ENCODE measurements around the gene KRTAP10-6. TPM values are rescaled to one million over a fixed set of nuclear protein-coding genes. Genes with fewer than 3 reads are reported as not detected.

Gene KRTAP10-6
- total and polyA plus RNA-seq, 2 donors (not counting 1 experiment from before 2014, with no cell fraction given): not detected

GRCh38 chr21:44637018-44637850 lies 44.9 kb upstream of the KRTAP10-6 start, which contains the start of gene KRTAP10-10:
Gene KRTAP10-10, plus strand, starts transcription at chr21:44637356. Its CDS starts 62 bp downstream, at chr21:44637418.
- H3K9me3 Mint-ChIP-seq (ENCODE audit: insufficient read depth): peaks cover 6% of the 10 kb centered on the region
- Histone ChIP-seq H3K79me2 (ENCODE audit: control insufficient read depth, insufficient read depth, low read length) (no peaks in the 10 kb centered on the region), H3K9ac (ENCODE audit: low read length) (no peak within 1 kb of the TSS), H3K27ac (ENCODE audit: low read length in 2 of 2) (no peak within 1 kb of the TSS), H3K4me3 (ENCODE audit: control extremely low read depth in 1 of 5, extremely low read depth in 1 of 5, insufficient read depth in 1 of 5, low read depth in 2 of 5, low read length in 4 of 5) (no peak within 1 kb of the TSS), H3K36me3 (replicated peaks in 1 of 2; ENCODE audit: control extremely low read depth in 1 of 2, control insufficient read depth in 1 of 2, extremely low read depth in 1 of 2, insufficient read depth in 2 of 2, low read length in 1 of 2) (no peaks in the 10 kb centered on the region), H3K4me1 (ENCODE audit: control insufficient read depth in 2 of 2, insufficient read depth in 2 of 2, low read length in 2 of 2) (no peaks in the 10 kb centered on the region), H2AFZ (ENCODE audit: insufficient read depth, low read depth, low read length, poor library complexity, severe bottlenecking) (no peak within 1 kb of the TSS), H3K27me3 (replicated peaks in 1 of 4; ENCODE audit: control extremely low read depth in 1 of 4, control insufficient read depth in 3 of 4, insufficient read depth in 4 of 4, low read length in 3 of 4) (peaks cover 0 to 18% (median 0%) of the 10 kb centered on the region in 4 experiments), H3K4me2 (replicated peaks; ENCODE audit: low read depth, low read length, poor library complexity, severe bottlenecking) (no peak within 1 kb of the TSS), H3K9me3 (ENCODE audit: control extremely low read depth in 1 of 3, control insufficient read depth in 2 of 3, insufficient read depth in 1 of 3, low read length in 2 of 3) (peaks cover 0 to 27% (median 11%) of the 10 kb centered on the region in 3 donors), H4K20me1 (ENCODE audit: control insufficient read depth, insufficient read depth, low read length, poor library complexity, severe bottlenecking) (no peaks in the 10 kb centered on the region)
- H3K4me1 Mint-ChIP-seq: no peaks in the 10 kb centered on the region
- no peak for TF ChIP-seq EZH2 (IDR thresholded peaks at IDR 0.05; ENCODE audit: borderline replicate concordance, insufficient read depth, low read depth, low read length, poor library complexity, severe bottlenecking)
- TF ChIP-seq CTCF (IDR thresholded peaks at IDR 0.05): no peak
- ChIA-PET POLR2A (interaction anchor here (0.6 kb wide), 1 partner anchor 143 kb away, joined by 13 read pairs; no protein-coding TSS in a partner anchor), CTCF (no interaction called here)
- H3K27me3 Mint-ChIP-seq: peaks cover 31% of the 10 kb centered on the region
- ATAC-seq (ENCODE audit: low read depth): no peak
- H3K27ac Mint-ChIP-seq: no peak within 1 kb of the TSS
- intact Hi-C loops (cut with micrococcal nuclease): no loop called here
- no peak within 1 kb of the TSS for H3K4me3 Mint-ChIP-seq
- 72% methylated on average over 13 of the region's 21 CpGs for WGBS (ENCODE audit: insufficient coverage)
- DNase-seq: no peak

All from B cell (primary cell).